ENCODE measurements around the gene HCN1. TPM values are rescaled to one million over a fixed set of nuclear protein-coding genes. Genes with fewer than 3 reads are reported as not detected.

HCN1 gene
- total RNA-seq, 1 donor from 2014 or later = not detected

DNA sequence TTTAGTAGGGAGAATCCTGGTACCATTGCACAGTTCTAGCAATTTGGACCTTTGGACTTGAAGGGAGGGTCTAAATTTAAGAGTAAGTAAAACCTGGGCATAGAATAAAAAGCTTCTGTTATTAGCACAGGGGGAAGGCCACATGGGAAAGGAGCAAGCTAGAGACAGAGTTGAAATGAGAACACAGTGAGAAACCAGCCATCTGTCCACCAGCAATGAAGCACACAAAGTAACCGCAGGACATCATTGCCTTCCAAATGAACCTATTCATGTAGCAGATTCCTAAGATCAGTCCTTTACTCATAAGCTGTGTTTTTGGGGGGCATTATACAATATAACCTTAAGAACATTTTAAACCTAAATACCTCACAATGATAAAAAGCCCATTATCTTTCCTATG lies 407.4 kb downstream of the HCN1 start:
- intact Hi-C loops (cut with micrococcal nuclease) = no loop called here
- Mint-ChIP-seq H3K4me3 (ENCODE audit: low read depth) (no peak overlapping the region), H3K27me3 (ENCODE audit: low read depth) (no peaks in the 10 kb centered on the region), H3K27ac (no peak overlapping the region), H3K36me3 (ENCODE audit: low read depth) (no peaks in the 10 kb centered on the region), H3K9me3 (peaks cover 35% of the 10 kb centered on the region), H3K4me1 (ENCODE audit: low read depth) (no peaks in the 10 kb centered on the region)
- no peak for DNase-seq (ENCODE audit: low spot score)

- no peaks in the 10 kb centered on the region for H3K4me1 Mint-ChIP-seq (ENCODE audit: low read depth)
- intact Hi-C loops (cut with micrococcal nuclease) = no loop called here
- no peak for DNase-seq (ENCODE audit: low spot score)
- no peak overlapping the region for H3K27ac Mint-ChIP-seq
- no peak overlapping the region for H3K4me3 Mint-ChIP-seq (ENCODE audit: low read depth)
- no peaks in the 10 kb centered on the region for H3K27me3 Mint-ChIP-seq (ENCODE audit: low read depth)
- H3K36me3 Mint-ChIP-seq (ENCODE audit: low read depth) = no peaks in the 10 kb centered on the region
- H3K9me3 Mint-ChIP-seq = peaks cover 29% of the 10 kb centered on the region
Measured at GRCh38 chr5:45284436-45284835, 411.7 kb downstream of the HCN1 start.

DNA sequence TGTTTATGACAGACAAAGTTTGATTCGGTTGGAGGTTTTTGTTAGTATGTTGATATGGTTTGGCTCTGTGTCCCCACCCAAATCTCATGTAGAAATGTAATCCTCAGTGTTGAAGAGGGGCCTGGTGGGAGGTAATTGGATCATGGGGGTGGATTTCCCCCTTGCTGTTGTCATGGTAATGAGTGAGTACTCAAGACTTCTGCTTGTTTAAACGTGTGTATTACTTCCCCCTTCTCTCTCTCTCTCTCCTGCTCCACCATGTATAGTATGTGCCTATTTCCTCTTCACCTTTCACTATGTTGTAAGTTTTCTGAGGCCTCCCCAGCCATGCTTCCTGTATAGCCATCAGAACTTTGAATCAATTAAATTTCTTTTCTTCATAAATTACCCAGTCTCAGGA lies 415.1 kb downstream of the HCN1 start:
- no peaks in the 10 kb centered on the region for H3K4me1 Mint-ChIP-seq (ENCODE audit: low read depth)
- H3K9me3 Mint-ChIP-seq = peaks cover 26% of the 10 kb centered on the region
- no peak for DNase-seq (ENCODE audit: low spot score)
- no peak overlapping the region for H3K4me3 Mint-ChIP-seq (ENCODE audit: low read depth)
- intact Hi-C loops (cut with micrococcal nuclease) = no loop called here
- H3K27ac Mint-ChIP-seq = no peak overlapping the region
- no peaks in the 10 kb centered on the region for H3K36me3 Mint-ChIP-seq (ENCODE audit: low read depth)
- no peaks in the 10 kb centered on the region for H3K27me3 Mint-ChIP-seq (ENCODE audit: low read depth)

DNA sequence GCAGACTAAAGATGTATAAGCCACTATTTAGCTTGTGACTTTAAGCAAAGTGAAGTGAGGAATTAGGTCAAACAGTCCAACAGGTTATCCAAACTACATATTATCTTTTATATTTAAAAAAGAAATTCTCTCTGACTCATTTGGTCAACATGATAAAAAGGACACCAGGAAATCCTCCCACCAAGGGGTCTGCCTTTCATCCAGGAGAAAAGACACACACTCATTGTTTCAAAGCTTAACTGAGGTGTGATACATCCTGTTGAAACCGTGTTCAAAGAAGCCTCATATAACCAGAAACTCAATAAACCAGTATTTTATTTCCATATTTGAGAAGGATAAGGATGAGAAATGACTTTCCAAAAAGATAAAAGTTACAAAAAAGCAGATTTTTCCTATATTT lies 417.1 kb downstream of the HCN1 start:
- DNase-seq (ENCODE audit: low spot score) = no peak
- Mint-ChIP-seq H3K27me3 (ENCODE audit: low read depth) (no peaks in the 10 kb centered on the region), H3K4me3 (ENCODE audit: low read depth) (no peak overlapping the region), H3K36me3 (ENCODE audit: low read depth) (no peaks in the 10 kb centered on the region), H3K27ac (no peak overlapping the region), H3K4me1 (ENCODE audit: low read depth) (no peaks in the 10 kb centered on the region), H3K9me3 (peaks cover 30% of the 10 kb centered on the region)
- intact Hi-C loops (cut with micrococcal nuclease) = no loop called here

- H3K9me3 Mint-ChIP-seq = peaks cover 26% of the 10 kb centered on the region
- no peak overlapping the region for H3K4me3 Mint-ChIP-seq (ENCODE audit: low read depth)
- intact Hi-C loops (cut with micrococcal nuclease) = no loop called here
- no peak overlapping the region for H3K27ac Mint-ChIP-seq
- no peaks in the 10 kb centered on the region for H3K36me3 Mint-ChIP-seq (ENCODE audit: low read depth)
- no peaks in the 10 kb centered on the region for H3K27me3 Mint-ChIP-seq (ENCODE audit: low read depth)
- DNase-seq (ENCODE audit: low spot score) = no peak
- H3K4me1 Mint-ChIP-seq (ENCODE audit: low read depth) = no peaks in the 10 kb centered on the region
Measured at GRCh38 chr5:45277860-45278259, 418.3 kb downstream of the HCN1 start.

DNA sequence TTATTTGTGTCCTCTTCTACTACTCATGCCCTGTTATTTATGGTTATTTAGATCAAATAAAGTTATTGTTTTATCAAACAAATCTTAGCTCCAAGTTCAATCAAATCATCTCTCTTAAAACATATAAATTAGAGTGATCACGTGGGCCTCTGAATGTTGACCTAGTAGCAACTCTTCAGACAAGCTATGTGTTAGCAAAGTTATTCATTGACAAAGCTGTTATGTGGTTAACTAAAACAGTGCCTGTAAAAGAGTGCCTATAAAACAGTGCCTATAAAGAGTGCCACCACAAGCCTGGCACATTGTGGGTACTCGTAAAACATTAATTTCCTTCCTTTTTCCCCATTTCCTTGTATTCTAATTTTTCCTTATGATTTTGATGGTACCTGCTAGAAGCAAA lies 421.9 kb downstream of the HCN1 start:
- DNase-seq (ENCODE audit: low spot score) = no peak
- H3K36me3 Mint-ChIP-seq (ENCODE audit: low read depth) = no peaks in the 10 kb centered on the region

DNA sequence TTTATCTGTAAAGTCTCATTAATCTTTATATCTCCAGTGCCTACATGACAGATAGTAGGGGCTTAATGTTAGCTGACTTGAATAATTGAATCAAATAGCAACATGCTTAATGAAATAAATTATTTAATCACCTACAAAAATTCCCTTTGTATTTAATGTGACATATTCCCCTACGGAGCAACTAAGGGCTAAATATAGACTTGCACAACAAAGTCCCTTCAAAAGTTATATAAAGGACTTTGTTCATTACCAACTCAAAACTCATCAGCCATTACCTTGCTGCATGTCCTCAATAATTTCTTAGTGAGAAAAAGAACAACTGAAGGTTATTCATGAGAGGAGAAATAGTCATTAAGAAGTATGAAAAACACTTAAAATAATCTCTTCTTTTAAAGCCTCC lies 424.6 kb downstream of the HCN1 start:
- intact Hi-C loops (cut with micrococcal nuclease) = no loop called here
- Mint-ChIP-seq H3K4me3 (ENCODE audit: low read depth) (no peak overlapping the region), H3K9me3 (peaks cover 21% of the 10 kb centered on the region), H3K27me3 (ENCODE audit: low read depth) (no peaks in the 10 kb centered on the region), H3K4me1 (ENCODE audit: low read depth) (no peaks in the 10 kb centered on the region), H3K27ac (no peak overlapping the region), H3K36me3 (ENCODE audit: low read depth) (no peaks in the 10 kb centered on the region)
- DNase-seq (ENCODE audit: low spot score) = no peak

More for the DNA sequence above, 421.9 kb downstream of the HCN1 start:
- Mint-ChIP-seq H3K9me3 (peaks cover 25% of the 10 kb centered on the region), H3K27me3 (ENCODE audit: low read depth) (no peaks in the 10 kb centered on the region), H3K4me1 (ENCODE audit: low read depth) (no peaks in the 10 kb centered on the region), H3K4me3 (ENCODE audit: low read depth) (no peak overlapping the region), H3K27ac (no peak overlapping the region)
- intact Hi-C loops (cut with micrococcal nuclease) = no loop called here

DNA sequence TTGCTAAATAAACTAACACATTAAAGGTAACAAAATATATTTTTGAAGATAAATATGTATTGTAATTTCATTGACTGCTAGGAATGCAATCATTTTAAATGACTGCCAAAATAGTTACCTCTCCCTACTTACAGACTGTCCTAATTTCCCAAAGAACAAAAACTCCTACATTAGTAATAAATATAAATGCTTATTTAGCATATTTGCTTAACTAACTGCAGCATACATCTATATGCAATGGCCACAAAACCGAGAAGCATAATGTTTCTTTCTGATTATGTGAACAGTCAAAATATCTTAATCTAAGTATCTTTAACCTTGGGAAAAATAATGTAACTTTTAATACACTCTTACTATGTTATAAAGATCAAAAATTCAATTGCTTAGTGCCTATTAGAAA lies 431.7 kb downstream of the HCN1 start:
- no peaks in the 10 kb centered on the region for H3K4me1 Mint-ChIP-seq (ENCODE audit: low read depth)
- no peak overlapping the region for H3K27ac Mint-ChIP-seq
- H3K9me3 Mint-ChIP-seq = peaks cover 30% of the 10 kb centered on the region
- no peak overlapping the region for H3K4me3 Mint-ChIP-seq (ENCODE audit: low read depth)
- no peaks in the 10 kb centered on the region for H3K36me3 Mint-ChIP-seq (ENCODE audit: low read depth)
- no peak for DNase-seq (ENCODE audit: low spot score)
- intact Hi-C loops (cut with micrococcal nuclease) = no loop called here
- no peaks in the 10 kb centered on the region for H3K27me3 Mint-ChIP-seq (ENCODE audit: low read depth)

GRCh38 chr5:45262061-45262590 lies 434.1 kb downstream of the HCN1 start:
- no peak for DNase-seq (ENCODE audit: low spot score)
- Mint-ChIP-seq H3K4me1 (ENCODE audit: low read depth) (no peaks in the 10 kb centered on the region), H3K4me3 (ENCODE audit: low read depth) (no peak overlapping the region), H3K9me3 (peaks cover 27% of the 10 kb centered on the region), H3K27ac (no peak overlapping the region), H3K36me3 (ENCODE audit: low read depth) (no peaks in the 10 kb centered on the region), H3K27me3 (ENCODE audit: low read depth) (no peaks in the 10 kb centered on the region)
- intact Hi-C loops (cut with micrococcal nuclease) = no loop called here

DNA sequence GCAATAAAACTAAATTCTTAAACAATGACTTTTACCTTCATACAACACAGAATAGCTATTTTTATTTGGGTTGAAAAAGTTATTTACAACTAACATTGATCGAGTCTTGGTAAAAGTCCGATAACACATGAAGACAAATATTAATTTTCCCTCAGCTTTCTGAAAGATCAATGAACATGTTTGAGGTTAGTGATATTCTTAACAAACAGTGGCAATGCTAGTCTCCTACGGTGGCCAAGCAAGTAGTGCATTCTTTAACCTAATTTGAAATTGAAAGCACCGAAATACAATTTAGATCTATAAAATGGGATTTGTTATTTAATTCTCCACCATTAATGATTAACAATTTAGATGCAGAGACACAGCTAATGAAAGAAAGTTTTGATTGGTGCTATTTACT lies 435.1 kb downstream of the HCN1 start:
- Mint-ChIP-seq H3K4me3 (ENCODE audit: low read depth) (no peak overlapping the region), H3K27ac (no peak overlapping the region), H3K9me3 (peaks cover 33% of the 10 kb centered on the region), H3K27me3 (ENCODE audit: low read depth) (no peaks in the 10 kb centered on the region), H3K4me1 (ENCODE audit: low read depth) (no peaks in the 10 kb centered on the region), H3K36me3 (ENCODE audit: low read depth) (no peaks in the 10 kb centered on the region)
- intact Hi-C loops (cut with micrococcal nuclease) = no loop called here
- DNase-seq (ENCODE audit: low spot score) = no peak

DNA sequence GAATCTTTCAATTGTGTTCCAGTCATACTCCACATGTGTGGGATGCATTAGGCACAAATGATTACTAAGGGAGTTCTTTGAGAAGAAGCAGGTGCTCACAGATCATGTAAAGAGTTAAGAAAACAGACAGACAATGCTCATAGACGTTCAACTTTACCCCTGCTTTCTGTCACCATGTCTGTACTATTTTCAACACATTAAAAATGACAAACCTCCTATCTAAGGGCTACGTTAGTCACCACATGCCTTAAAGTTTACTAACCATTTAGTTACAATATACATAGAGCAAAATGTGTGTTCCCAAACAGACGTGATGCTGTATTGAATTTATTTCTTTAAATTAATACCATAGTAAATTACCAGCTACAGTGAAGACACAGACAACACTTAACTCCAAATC lies 435.9 kb downstream of the HCN1 start:
- Mint-ChIP-seq H3K27me3 (ENCODE audit: low read depth) (no peaks in the 10 kb centered on the region), H3K36me3 (ENCODE audit: low read depth) (no peaks in the 10 kb centered on the region), H3K27ac (no peak overlapping the region), H3K4me3 (ENCODE audit: low read depth) (no peak overlapping the region), H3K9me3 (peaks cover 29% of the 10 kb centered on the region), H3K4me1 (ENCODE audit: low read depth) (no peaks in the 10 kb centered on the region)
- intact Hi-C loops (cut with micrococcal nuclease) = no loop called here
- DNase-seq (ENCODE audit: low spot score) = no peak

GRCh38 chr5:45252978-45253377 lies 443.2 kb downstream of the HCN1 start:
- DNase-seq (ENCODE audit: low spot score) = no peak
- no peak overlapping the region for H3K27ac Mint-ChIP-seq
- no peaks in the 10 kb centered on the region for H3K4me1 Mint-ChIP-seq (ENCODE audit: low read depth)
- no peak overlapping the region for H3K4me3 Mint-ChIP-seq (ENCODE audit: low read depth)
- no peaks in the 10 kb centered on the region for H3K27me3 Mint-ChIP-seq (ENCODE audit: low read depth)
- intact Hi-C loops (cut with micrococcal nuclease) = no loop called here
- no peaks in the 10 kb centered on the region for H3K36me3 Mint-ChIP-seq (ENCODE audit: low read depth)
- H3K9me3 Mint-ChIP-seq = peaks cover 47% of the 10 kb centered on the region

DNA sequence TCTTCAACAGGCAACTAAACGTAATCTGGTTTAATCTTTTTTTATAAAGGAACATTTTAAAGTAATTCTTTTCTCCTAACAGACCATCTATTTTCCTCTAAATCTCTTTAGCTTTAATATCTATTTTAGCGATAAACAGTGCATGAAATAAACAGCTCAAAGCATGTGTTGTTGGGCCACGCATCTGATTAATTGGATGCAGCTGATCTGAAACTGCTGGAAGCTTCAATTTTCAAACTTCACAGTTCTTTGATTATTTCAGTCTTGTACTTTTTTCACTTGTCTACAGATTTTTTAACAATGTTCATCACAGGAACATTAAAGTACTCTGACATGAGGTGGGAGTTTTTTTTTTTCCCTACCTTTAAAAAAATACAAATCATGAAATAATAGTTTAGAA lies 443.6 kb downstream of the HCN1 start:
- H3K36me3 Mint-ChIP-seq (ENCODE audit: low read depth) = no peaks in the 10 kb centered on the region
- no peak overlapping the region for H3K27ac Mint-ChIP-seq
- no peaks in the 10 kb centered on the region for H3K27me3 Mint-ChIP-seq (ENCODE audit: low read depth)
- H3K9me3 Mint-ChIP-seq = peaks cover 51% of the 10 kb centered on the region
- H3K4me1 Mint-ChIP-seq (ENCODE audit: low read depth) = no peaks in the 10 kb centered on the region
- intact Hi-C loops (cut with micrococcal nuclease) = no loop called here
- H3K4me3 Mint-ChIP-seq (ENCODE audit: low read depth) = no peak overlapping the region
- no peak for DNase-seq (ENCODE audit: low spot score)

- H3K36me3 Mint-ChIP-seq (ENCODE audit: low read depth) = no peaks in the 10 kb centered on the region
- H3K27me3 Mint-ChIP-seq (ENCODE audit: low read depth) = no peaks in the 10 kb centered on the region
- DNase-seq (ENCODE audit: low spot score) = no peak
- H3K4me1 Mint-ChIP-seq (ENCODE audit: low read depth) = no peaks in the 10 kb centered on the region
- intact Hi-C loops (cut with micrococcal nuclease) = no loop called here
- no peak overlapping the region for H3K27ac Mint-ChIP-seq
- H3K4me3 Mint-ChIP-seq (ENCODE audit: low read depth) = no peak overlapping the region
- peaks cover 43% of the 10 kb centered on the region for H3K9me3 Mint-ChIP-seq
Measured at GRCh38 chr5:45225571-45226031, 470.6 kb downstream of the HCN1 start.

Measured in activated T-helper 2 cell treated with anti-CD3 and anti-CD28 coated beads, Interferon-gamma antibody, Interleukin-2, Interleukin-4, amounts not matched to agents 10 μg/mL and 5 μg/mL and 100 μg/mL, durations not matched to agents 14 hours and 24 hours and 36 hours (primary cell).